ENCODE measurements around the gene NDRG2. TPM values are rescaled to one million over a fixed set of nuclear protein-coding genes. Genes with fewer than 3 reads are reported as not detected.

NDRG2 gene
- total RNA-seq, 1 experiment from 2014 or later = 8.0 TPM

- intact Hi-C loops (cut with micrococcal nuclease; ENCODE audit: unreplicated experiment) = no loop called here
- H3K27ac ChIP-seq (ENCODE audit: low read depth, low read length, poor library complexity, severe bottlenecking) = no peak overlapping the region
- ChIA-PET CTCF (no interaction called here), POLR2A (ENCODE audit: low non-redundant PET) (no interaction called here)
- no peak overlapping the region for H3K4me3 ChIP-seq (ENCODE audit: low read depth, low read length, poor library complexity, severe bottlenecking)
- H3K4me1 ChIP-seq (ENCODE audit: insufficient read depth, low read length, poor library complexity, severe bottlenecking) = peaks cover 8% of the 10 kb centered on the region
- no peaks in the 10 kb centered on the region for H3K9me3 ChIP-seq (ENCODE audit: low read depth, low read length, poor library complexity, severe bottlenecking)
- DNase-seq (ENCODE audit: low spot score) = no peak
- H3K36me3 ChIP-seq (ENCODE audit: insufficient read depth, low read length, poor library complexity, severe bottlenecking) = peaks cover 27% of the 10 kb centered on the region
- TF ChIP-seq EZH2 (IDR thresholded peaks at IDR 0.05; ENCODE audit: borderline replicate concordance, low read depth, low read length, poor library complexity, severe bottlenecking) = no peak
- TF ChIP-seq, protein P1, sequence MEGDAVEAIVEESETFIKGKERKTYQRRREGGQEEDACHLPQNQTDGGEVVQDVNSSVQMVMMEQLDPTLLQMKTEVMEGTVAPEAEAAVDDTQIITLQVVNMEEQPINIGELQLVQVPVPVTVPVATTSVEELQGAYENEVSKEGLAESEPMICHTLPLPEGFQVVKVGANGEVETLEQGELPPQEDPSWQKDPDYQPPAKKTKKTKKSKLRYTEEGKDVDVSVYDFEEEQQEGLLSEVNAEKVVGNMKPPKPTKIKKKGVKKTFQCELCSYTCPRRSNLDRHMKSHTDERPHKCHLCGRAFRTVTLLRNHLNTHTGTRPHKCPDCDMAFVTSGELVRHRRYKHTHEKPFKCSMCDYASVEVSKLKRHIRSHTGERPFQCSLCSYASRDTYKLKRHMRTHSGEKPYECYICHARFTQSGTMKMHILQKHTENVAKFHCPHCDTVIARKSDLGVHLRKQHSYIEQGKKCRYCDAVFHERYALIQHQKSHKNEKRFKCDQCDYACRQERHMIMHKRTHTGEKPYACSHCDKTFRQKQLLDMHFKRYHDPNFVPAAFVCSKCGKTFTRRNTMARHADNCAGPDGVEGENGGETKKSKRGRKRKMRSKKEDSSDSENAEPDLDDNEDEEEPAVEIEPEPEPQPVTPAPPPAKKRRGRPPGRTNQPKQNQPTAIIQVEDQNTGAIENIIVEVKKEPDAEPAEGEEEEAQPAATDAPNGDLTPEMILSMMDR (conservative IDR thresholded peaks at IDR 0.05; ENCODE audit: low read depth, low read length) = no peak
- BruUV-seq (replicated peaks) = no TSS peak
- H3K27me3 ChIP-seq (replicated peaks; ENCODE audit: insufficient read depth, low read depth, low read length, poor library complexity) = no peaks in the 10 kb centered on the region
Observed at GRCh38 chr14:20999591-20999990, 25.3 kb downstream of the NDRG2 start.

DNA sequence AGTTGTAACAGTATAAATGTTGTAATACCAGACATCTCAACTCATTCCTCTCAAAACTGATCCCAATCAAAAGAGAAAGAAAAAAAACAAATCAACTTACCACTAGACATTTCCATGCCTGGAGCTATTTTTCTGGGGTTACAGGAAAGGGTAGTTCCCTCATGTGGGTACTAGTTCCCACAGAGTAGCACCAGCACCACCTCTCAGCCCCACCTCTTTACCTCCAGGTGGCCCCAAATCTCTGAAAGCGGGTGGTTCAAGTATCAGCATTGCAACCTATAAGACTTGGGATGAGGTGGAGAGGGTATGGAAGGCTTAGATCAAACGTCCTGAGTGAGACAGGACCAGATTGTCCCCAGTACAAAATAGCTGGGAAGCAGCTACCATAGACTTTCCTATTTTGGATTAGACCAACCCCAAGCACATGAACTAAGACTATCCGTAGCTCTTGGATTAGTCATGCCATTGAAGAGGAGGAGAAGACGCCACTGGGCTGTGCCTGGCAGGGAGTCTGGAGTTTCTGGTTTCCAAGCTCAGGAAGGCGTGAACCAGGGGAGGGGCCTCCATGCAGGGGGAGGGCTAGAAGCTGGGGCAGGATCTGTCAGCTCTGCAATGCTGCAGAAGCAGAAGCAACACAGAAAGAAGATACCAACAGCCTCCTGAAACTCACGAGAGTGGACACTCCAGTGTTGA is 26.0 kb downstream of the NDRG2 start, which contains the start of gene SLC39A2:
TSS of gene SLC39A2 (plus strand) at position 620 of the 693 bp plus-strand sequence. CDS start 154 bp downstream, outside the sequence.
- Histone ChIP-seq H3K4me3 (ENCODE audit: low read depth, low read length, poor library complexity, severe bottlenecking) (no peak within 1 kb of the TSS), H3K27me3 (replicated peaks; ENCODE audit: insufficient read depth, low read depth, low read length, poor library complexity) (no peaks in the 10 kb centered on the region), H3K27ac (ENCODE audit: low read depth, low read length, poor library complexity, severe bottlenecking) (no peak within 1 kb of the TSS), H3K9me3 (ENCODE audit: low read depth, low read length, poor library complexity, severe bottlenecking) (no peaks in the 10 kb centered on the region), H3K4me1 (ENCODE audit: insufficient read depth, low read length, poor library complexity, severe bottlenecking) (peaks cover 8% of the 10 kb centered on the region), H3K36me3 (ENCODE audit: insufficient read depth, low read length, poor library complexity, severe bottlenecking) (peaks cover 35% of the 10 kb centered on the region)
- ChIA-PET CTCF (interaction anchor here (0.6 to 0.9 kb wide), 2 partner anchors 16 to 26 kb away, joined by 3 read pairs; no protein-coding TSS in a partner anchor), POLR2A (ENCODE audit: low non-redundant PET) (no interaction called here)
- DNase-seq (ENCODE audit: low spot score) = peak; percentile 84
- no TSS peak for BruUV-seq (replicated peaks)
- intact Hi-C loops (cut with micrococcal nuclease; ENCODE audit: unreplicated experiment) = no loop called here
- TF ChIP-seq, protein P1 (conservative IDR thresholded peaks at IDR 0.05; ENCODE audit: low read depth, low read length) = no peak
- no peak for TF ChIP-seq EZH2 (IDR thresholded peaks at IDR 0.05; ENCODE audit: borderline replicate concordance, low read depth, low read length, poor library complexity, severe bottlenecking)

DNA sequence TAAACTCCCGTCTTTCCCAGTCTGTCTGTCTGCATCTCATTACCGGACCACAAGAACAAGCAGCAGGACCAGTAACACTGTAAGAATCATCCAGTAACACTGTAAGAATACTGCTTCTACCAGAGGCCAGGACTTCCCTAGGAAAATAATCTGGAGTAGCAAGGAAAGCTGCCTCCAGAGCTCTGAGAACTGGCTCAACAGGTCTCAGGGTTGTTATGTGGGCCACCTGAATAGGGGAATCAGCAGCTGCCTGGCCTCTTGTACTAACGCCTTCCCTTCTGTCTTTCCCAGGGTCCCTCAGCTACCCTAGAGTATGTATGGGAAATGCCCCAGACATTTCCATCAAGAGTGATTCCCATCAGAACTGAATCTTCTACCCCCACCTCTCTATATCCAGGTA is 26.7 kb downstream of the NDRG2 start:
- no peak overlapping the region for H3K4me3 ChIP-seq (ENCODE audit: low read depth, low read length, poor library complexity, severe bottlenecking)
- POLR2A ChIA-PET (ENCODE audit: low non-redundant PET) = no interaction called here
- no peak for DNase-seq (ENCODE audit: low spot score)
- H3K36me3 ChIP-seq (ENCODE audit: insufficient read depth, low read length, poor library complexity, severe bottlenecking) = peaks cover 41% of the 10 kb centered on the region
- CTCF ChIA-PET = interaction anchor here (0.9 to 1.5 kb wide), 2 partner anchors 16 to 17 kb away, joined by 3 to 4 read pairs; no protein-coding TSS in a partner anchor
- no TSS peak for BruUV-seq (replicated peaks)
- no peaks in the 10 kb centered on the region for H3K9me3 ChIP-seq (ENCODE audit: low read depth, low read length, poor library complexity, severe bottlenecking)
- H3K27me3 ChIP-seq (replicated peaks; ENCODE audit: insufficient read depth, low read depth, low read length, poor library complexity) = no peaks in the 10 kb centered on the region
- TF ChIP-seq EZH2 (IDR thresholded peaks at IDR 0.05; ENCODE audit: borderline replicate concordance, low read depth, low read length, poor library complexity, severe bottlenecking) = no peak
- TF ChIP-seq, protein P1 (conservative IDR thresholded peaks at IDR 0.05; ENCODE audit: low read depth, low read length) = no peak
- intact Hi-C loops (cut with micrococcal nuclease; ENCODE audit: unreplicated experiment) = no loop called here
- H3K4me1 ChIP-seq (ENCODE audit: insufficient read depth, low read length, poor library complexity, severe bottlenecking) = peaks cover 8% of the 10 kb centered on the region
- H3K27ac ChIP-seq (ENCODE audit: low read depth, low read length, poor library complexity, severe bottlenecking) = no peak overlapping the region
